RWPE1 (cell line): Measurements from ENCODE around the gene LAMA2.

Source experiments
- CTCF ChIA-PET: fragments of 350-600 bp; sonication (Branson Sonifier 250); formaldehyde crosslinking; extraction: SDS; loops from one replicate; lab custom pipeline; 2021; lab: Yijun Ruan, JAX
- POLR2A ChIA-PET: fragments of 400-600 bp; formaldehyde crosslinking; extraction: SDS; loops from one replicate; lab custom pipeline; 2020; ENCODE audit warnings: antibody characterized with exemption; ENCODE audit not compliant: low non-redundant PET; lab: Yijun Ruan, JAX
- DNase-seq: peaks from one replicate; pipeline ENCODE4 v3.0.0; 2012; ENCODE audit warnings: low spot score
- H3K27ac ChIP-seq: fragments of 450-650 bp; 2 replicates; pipeline ENCODE4 v1.5.1; 2017
- CTCF ChIP-seq: fragments of 450-650 bp; conservative IDR thresholded peaks from 2 replicates; pipeline ENCODE4 v1.5.1; 2017; ENCODE audit warnings: low read depth, mild to moderate bottlenecking

LAMA2 gene

GRCh38 chr6:128889870-128890269, 6.9 kb downstream of the LAMA2 start:
- CTCF ChIA-PET: no interaction called here
- POLR2A ChIA-PET: no interaction called here
- H3K27ac ChIP-seq: no peak overlapping the region
- no peak for DNase-seq
- no peak for TF ChIP-seq CTCF

- ChIA-PET CTCF (no interaction called here), POLR2A (no interaction called here)
- no peak for TF ChIP-seq CTCF
- no peak overlapping the region for H3K27ac ChIP-seq
- no peak for DNase-seq
These were observed 9.1 kb downstream of the LAMA2 start for GRCh38 chr6:128892079-128892478.

- POLR2A ChIA-PET: no interaction called here
- CTCF ChIA-PET: interaction anchor here (0.7 kb wide), 1 partner anchor 168 kb away, joined by 5 read pairs; no protein-coding TSS in a partner anchor
- no peak for TF ChIP-seq CTCF
- no peak for DNase-seq
- H3K27ac ChIP-seq: no peak overlapping the region
These were observed 16.6 kb downstream of the LAMA2 start for GRCh38 chr6:128899341-128900050.

- H3K27ac ChIP-seq: no peak overlapping the region
- TF ChIP-seq CTCF: no peak
- ChIA-PET POLR2A (no interaction called here), CTCF (no interaction called here)
- no peak for DNase-seq
These were observed 20.8 kb downstream of the LAMA2 start for GRCh38 chr6:128903715-128904114.

GRCh38 chr6:128914051-128914450, 31.1 kb downstream of the LAMA2 start:
- ChIA-PET CTCF (interaction anchor here (0.7 kb wide), 1 partner anchor 1198 kb away, joined by 3 read pairs; no protein-coding TSS in a partner anchor), POLR2A (no interaction called here)
- DNase-seq: no peak

GRCh38 chr6:128918886-128919285, 35.9 kb downstream of the LAMA2 start:
- ChIA-PET CTCF (no interaction called here), POLR2A (no interaction called here)
- TF ChIP-seq CTCF: no peak
- no peak for DNase-seq
- no peak overlapping the region for H3K27ac ChIP-seq

More at GRCh38 chr6:128914051-128914450, 31.1 kb downstream of the LAMA2 start:
- TF ChIP-seq CTCF: no peak
- no peak overlapping the region for H3K27ac ChIP-seq
